GM19324 (cell line): Measurements from ENCODE around the gene LOC101059915.
"Not testable (repeated sequence)": the region's sequence is repeated elsewhere in the genome, so short reads cannot be mapped to it uniquely, and the experiment has no call there.

Experiments used
- ATAC-seq: cut with Tn5 transposase; IDR thresholded peaks from one replicate; pipeline ENCODE4 v1.9.1; 2021; ENCODE audit warnings: mild to moderate bottlenecking, moderate library complexity; ENCODE audit not compliant: unreplicated experiment, low FRiP score

Gene LOC101059915

DNA sequence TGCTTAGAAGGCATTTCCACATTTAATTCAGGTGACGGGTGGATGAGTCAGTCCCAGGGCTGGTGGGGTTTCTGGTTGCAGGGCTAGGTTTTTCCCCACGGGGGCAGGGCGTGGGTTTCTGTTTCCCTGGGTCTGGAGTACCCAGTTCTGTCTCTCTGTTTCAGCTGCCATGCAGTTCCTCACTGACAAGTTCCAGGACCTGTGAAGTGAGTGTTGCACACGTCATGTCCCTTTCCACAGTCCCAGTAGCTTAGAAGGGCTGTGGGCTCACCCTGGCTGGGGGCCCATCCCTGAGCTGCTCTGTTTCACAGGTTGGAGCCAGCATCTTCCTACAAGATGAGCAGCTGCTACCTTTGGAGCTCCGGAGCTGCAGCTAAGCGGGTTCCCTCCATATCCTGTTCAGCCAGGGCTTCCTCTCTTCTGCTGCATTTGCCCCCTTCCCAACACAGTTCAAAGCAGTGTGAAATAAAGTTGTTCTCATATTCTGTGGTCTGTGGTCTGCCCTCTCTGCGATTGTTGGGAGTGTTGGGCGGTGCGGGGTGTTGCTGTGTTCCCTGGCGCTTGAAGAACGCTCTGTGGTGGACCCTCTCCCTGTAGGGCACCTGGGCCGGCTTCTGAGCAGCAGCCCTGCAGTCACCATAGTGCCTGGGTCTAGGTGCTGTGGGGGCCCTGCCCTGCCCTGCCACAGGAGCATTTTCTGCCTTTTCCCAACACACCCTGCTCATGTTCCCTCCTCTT, 3.9 kb downstream of the LOC101059915 start:
- no peak for ATAC-seq

DNA sequence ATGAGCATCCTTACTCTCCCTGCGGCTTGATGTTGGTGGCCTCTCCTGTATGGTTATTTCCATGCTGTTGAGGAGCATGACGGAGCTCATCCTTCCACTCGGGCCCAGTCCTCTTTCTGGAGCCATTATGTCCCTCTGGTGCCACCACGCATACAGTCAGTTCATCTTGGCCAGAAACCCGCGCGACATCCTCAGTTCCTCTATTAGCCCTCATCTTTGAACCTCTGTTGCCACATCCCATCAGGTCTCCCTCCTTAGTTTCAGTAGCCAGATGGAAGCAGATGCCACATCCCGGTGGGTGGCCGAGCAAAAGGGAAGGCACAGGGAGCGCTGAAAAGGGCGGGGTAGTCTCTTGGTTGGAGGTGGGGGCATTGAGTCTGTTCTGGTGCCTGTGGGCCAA, 4.6 kb downstream of the LOC101059915 start:
- no peak for ATAC-seq

DNA sequence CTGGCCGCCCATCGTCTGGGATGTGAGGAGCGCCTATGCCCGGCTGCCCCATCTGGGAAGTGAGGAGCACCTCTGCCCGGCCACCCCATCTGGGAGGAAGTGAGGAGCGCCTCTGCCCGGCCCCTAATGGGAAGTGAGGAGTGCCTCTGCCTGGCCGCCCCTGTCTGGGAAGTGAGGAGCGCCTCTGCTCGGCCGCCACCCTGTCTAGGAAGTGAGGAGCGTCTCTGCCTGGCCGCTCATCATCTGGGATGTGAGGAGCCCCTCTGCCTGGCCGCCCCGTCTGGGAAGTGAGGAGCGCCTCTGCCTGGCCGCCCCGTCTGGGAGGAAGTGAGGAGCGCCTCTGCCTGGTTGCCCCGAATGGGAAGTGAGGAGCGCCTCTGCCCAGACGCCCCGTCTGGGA, 8.3 kb downstream of the LOC101059915 start:
- not testable (repeated sequence) for ATAC-seq

DNA sequence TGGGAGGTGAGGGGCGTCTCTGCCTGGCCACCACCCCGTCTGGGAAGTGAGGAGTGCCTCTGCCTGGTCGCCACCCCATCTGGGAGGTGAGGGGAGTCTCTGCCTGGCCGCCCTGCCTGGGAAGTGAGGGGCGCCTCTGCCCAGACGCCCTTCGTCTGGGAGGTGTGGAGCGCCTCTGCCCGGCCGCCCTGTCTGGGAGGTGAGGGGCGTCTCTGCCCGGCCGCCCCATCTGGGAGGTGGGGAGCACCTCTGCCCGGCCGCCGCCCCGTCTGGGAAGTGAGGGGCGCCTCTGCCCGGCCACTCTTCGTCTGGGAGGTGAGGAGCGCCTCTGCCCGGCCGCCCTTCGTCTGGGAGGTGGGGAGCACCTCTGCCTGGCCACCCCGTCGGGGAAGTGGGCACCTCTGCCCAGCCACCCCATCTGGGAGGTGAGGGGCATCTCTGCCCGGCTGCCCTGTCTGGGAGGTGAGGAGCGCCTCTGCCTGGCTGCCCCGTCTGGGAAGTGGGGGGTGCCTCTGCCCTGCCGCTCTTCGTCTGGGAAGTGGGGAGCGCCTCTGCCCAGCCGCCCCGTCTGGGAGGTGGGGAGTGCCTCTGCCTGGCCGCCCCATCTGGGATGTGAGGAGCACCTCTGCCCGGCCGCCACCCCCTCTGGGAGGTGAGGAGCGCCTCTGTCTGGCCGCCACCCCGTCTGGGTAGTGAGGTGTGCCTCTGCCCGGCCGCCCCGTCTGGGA, 8.9 kb downstream of the LOC101059915 start:
- ATAC-seq = not testable (repeated sequence)

DNA sequence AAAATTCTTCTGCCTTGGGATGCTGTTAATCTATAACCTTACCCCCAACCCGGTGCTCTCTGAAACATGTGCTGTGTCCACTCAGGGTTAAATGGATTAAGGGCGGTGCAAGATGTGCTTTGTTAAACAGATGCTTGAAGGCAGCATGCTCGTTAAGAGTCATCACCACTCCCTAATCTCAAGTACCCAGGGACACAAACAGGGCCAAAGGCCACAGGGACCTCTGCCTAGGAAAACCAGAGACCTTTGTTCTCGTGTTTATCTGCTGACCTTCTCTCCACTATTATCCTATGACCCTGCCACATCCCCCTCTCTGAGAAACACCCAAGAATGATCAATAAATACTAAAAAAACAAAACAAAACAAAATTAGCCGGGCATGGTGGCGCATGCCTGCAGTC, 9.8 kb downstream of the LOC101059915 start:
- not testable (repeated sequence) for ATAC-seq

DNA sequence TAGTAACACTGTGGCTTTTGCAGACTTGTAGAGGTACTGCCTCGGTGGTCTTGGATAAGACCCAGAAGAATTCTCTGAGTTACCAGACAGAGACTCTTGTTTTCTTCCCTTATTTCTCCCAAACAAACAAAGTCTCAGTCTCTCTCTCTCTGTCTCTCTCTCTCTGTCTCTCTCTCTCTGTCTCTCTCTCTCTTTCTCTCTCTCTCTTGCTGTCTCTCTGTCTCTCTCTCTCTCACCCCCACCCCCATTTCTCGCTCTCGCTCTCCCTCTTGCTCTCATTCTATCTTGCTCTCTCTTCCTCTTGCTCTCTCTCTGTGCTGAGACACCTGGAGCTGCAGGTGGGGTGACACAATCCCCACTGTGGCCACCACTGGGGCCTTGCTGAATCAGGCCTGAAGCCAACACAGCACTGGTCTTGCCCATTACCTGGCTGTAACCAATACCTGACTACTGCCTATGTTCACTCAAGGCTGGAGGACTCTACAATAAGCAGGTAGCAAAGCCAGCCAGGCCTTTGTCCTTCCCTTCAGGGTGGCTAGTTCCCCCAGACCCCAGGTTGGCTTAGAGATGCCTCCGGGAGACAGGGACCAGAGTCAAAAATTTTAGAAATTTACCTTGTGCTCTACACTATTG, 12.3 kb downstream of the LOC101059915 start:
- ATAC-seq = no peak

DNA sequence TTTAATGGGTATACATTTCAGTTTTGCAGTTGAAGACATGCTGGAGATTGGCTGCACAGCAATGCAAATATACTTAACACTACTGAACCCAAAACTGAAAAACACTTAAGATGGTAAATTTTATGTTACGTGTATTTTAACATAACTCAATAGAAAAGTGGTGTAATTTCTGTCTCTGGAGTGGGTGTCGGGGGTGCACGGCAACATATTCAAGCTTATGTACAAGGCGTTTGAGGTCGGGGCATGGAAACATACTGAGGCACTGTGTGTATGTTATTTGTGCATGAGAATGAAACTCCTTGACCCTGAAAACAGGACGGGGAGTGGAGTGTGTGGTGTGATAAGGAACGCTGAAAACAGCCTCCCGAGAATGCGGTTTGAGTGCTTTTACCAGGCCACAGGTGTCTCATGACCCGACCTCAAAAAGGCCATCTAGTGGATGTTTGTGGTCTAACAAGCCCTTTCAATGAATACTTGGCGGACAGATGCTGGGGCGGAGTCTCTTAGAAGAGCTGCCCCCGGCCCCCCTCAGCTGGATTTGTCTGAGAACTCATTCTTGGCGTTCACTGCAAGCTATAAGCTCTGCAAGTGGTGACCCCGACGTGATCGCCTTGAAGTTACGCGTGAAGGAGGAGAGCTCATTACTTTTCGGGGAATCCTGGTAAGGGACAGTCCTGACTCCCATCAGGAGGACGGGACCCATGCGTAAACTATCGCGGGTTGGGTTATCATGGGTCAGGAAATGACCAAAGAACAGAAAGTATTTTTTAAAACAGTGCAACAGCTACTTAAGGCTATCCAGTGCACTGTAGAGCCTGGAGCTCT, 29.5 kb downstream of the LOC101059915 start:
- ATAC-seq = not testable (repeated sequence)

DNA sequence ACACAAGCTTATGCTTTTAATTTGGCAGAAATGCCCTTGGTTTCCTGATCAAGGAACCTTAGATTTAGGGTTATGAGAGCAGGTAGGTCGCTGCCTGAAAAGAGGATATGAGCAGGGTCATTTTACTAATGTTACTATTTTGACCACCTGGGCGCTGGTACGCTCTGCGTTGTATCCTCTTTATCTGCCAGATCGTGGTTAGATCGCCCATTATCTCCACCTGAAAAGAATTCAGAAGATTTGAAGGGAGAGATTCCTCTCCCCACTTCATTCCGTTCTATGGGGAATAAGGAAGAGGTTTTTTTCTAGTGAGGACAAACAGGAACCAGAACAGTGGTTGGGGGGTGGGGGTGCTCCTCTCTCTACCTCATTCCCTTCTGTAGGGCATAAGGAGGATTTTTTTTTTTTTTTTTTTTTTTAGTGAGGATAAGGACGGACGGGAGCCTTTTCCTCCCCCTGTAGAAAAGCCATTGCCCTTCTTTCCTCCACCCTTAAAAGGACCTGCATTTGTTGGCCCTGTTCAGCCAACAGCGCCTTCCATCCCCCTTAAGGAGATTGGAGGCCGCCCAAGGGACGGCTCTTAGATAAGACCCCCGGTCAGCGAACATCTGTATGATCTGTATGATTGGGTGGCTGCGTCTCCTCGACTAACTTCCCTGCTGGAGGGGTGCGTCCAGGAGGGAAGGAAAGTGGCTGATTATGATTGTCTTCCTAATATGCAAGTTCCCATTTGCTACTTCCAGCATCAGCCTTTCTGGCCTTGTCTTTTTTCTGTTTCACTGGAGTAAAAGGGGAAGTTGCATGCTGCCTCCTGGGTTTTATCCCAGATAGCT, 30.3 kb downstream of the LOC101059915 start:
- ATAC-seq = not testable (repeated sequence)

DNA sequence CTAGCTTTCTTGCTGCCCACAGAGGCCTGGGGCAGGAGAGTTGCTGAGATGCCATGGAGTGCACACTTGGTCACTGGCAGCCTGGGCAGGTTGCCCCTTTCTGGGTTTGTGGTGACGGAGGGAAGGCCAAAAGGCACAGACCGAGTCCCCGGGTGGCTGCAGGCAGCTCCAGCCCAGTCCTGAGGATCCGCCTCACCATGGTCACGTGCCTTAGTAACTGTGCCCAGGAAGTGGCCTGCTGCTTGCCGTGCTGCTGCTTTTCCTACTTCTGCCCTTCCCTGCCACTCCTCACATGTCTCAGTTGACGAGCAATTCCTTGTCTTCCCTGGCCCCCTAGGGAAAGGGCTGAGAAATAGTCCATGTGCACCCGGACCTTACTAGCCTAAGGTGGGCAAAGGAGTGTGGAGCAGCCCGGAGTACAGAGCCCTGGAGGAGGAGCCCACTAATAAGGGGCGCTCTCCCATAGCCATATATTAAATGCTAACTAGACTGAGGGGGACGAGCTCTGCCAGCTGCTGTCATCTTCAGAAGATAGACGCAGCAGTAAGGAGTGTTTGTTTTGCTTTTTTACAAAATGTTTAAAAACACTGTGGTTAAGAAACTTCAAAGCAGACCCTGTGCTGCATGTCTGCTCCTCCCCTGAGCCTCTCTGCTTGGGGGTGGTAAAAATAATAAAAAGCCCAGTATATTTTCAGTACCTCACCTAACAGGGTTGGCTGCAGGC, 31.1 kb downstream of the LOC101059915 start:
- ATAC-seq = not testable (repeated sequence)

DNA sequence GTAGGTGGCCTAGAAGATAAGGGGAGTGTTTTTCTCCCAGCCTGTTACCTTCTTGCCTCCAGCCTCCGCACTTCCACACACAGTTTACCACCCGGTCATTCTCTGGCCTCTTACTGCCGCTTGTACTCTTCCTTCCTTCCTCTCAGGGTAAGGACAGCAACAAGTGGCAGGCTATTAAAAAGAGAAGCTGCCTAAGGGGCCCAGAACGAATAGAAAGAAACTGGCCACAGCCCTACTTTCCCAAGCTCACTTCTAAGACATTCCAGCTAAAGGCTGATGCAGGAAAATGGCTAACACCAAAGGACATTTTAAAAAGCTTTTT, 31.6 kb downstream of the LOC101059915 start:
- not testable (repeated sequence) for ATAC-seq

DNA sequence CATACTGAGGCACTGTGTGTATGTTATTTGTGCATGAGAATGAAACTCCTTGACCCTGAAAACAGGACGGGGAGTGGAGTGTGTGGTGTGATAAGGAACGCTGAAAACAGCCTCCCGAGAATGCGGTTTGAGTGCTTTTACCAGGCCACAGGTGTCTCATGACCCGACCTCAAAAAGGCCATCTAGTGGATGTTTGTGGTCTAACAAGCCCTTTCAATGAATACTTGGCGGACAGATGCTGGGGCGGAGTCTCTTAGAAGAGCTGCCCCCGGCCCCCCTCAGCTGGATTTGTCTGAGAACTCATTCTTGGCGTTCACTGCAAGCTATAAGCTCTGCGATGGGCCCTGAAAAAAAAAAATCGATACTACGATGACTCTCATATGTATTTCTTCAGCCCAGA, 35.5 kb downstream of the LOC101059915 start:
- ATAC-seq = not testable (repeated sequence)

DNA sequence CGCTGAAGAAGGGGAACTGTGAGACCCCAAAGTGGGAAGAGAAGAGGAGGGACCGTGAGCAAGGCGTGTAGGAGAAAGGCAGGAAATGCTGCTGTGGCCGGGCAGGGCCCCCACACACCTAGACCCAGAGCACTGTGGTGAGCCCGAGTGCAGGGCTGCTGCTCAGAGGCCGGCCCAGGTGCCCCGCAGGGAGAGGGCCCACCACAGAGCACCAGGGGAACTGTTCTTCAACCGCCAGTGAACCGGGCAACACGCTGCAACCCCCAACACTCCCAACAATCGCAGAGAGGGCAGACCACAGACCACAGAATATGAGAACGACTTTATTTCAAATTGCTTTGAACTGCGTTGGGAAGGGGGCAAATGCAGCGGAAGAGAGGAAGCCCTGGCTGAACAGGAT, 46.7 kb downstream of the LOC101059915 start:
- ATAC-seq = not testable (repeated sequence)

DNA sequence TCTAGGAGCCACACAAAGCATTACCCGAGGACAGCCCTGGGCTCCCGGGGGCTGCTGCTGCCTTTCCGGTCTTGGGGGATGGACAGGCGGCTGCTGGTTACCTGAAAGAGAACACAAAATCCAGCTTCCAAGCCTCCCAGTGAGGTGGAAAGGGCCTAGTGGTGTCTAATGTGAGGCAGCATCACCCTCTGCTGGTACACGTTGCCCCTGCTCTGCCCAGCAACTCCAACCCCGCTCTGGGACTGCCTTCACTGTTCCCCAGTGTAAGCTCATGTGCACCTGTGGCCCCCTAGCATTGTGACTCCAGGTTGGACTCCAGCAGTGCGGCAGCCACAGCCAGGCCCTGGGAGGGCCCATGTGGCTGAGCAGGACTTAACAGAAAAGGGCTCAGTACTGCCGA, 48.2 kb downstream of the LOC101059915 start:
- not testable (repeated sequence) for ATAC-seq

DNA sequence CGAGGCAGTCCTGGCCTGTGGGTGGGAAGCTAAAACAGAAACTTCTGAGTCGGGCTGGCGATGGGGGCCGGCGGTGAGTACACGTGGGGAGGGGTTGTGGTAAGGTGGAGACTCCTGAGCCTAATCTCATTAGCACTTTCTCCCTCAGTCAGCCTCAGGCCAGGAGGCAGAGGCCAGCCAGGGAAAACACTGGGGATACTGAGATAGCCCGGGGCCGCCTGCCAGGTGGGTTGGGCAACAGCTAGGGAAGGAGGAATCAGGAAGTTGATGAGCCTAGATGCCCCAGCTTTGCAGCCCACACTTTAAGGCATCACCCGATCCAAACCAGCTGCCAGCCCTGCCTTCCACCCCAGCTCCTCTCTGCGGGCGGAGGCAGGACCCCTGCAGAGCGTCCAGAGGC, 49.0 kb downstream of the LOC101059915 start:
- ATAC-seq = not testable (repeated sequence)

DNA sequence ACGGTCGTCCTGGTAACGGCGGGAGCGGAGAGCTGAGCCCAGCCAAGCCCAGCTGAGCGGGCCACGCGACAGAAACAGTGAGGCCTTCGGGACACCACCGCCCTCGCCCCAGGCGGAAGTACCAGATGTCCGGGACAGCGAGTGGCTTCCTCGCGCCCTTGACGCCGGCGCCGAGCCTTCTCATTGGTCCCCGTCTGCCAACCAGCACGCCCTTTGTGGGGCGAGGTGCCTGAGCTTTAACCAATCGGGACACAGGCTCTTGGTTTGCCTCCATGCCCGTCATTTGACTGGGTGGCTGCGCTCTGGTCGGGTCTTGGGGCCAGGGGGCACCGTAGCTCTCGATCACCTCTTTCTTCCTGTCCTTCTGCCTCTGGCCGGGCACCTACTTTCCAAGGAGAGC, 50.8 kb downstream of the LOC101059915 start, which contains the start of gene CXorf49:
TSS of gene CXorf49 (minus strand) at position 101 of the 400 bp plus-strand sequence. CDS start 134 bp downstream, outside the sequence.
- not testable (repeated sequence) for ATAC-seq

DNA sequence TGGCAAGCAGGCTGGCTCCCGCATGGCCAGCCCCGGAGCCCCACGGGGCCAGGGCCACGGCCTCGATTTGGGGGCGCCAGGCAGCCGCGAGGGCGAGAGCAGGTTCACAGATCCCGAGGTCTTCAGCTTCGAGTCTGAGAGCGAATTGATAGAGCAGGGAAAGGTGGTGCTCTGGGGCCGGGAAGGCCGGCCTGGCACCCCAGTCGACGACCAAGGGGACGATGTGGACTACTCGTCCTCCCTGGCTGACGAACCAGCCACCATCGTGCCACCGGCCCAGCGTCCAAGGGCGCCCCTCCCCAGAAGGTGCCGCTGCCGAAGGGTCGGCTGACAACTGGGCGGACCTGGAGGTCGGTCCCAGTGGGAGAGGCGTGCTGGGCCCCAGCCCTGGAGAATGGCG, 51.8 kb downstream of the LOC101059915 start:
- ATAC-seq = not testable (repeated sequence)

DNA sequence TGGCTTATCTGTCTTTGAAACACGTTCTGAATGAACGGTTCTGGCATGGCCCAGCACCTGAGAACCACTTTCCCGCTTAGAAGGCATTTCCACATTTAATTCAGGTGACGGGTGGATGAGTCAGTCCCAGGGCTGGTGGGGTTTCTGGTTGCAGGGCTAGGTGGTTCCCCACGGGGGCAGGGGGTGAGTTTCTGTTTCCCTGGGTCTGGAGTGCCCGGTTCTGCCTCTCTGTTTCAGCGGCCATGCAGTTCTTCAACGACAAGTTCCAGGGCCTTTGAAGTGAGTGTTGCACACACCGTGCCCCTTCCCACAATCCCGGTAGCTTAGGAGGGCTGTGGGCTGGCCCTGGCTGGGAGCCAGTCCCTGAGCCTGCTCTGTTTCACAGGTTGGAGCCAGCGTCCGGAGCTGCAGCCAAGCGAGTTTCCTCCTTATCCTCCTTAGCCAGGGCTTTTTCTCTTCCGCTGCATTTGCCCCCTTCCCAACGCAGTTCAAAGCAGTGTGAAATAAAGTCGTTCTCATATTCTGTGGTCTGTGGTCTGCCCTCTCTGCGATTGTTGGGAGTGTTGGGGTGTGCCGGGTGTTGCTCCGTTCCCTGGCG, 53.0 kb downstream of the LOC101059915 start:
- ATAC-seq = not testable (repeated sequence)
